ENCODE data around the gene SLC6A5.

SLC6A5 gene

GRCh38 chr11:20584093-20584774 is 15.2 kb upstream of the SLC6A5 start:
- no peak for DNase-seq (ENCODE audit: low spot score in 2 of 2)
- in situ Hi-C loops (cut with MboI; ENCODE audit: low sequenced_read_pairs): no loop called here

GRCh38 chr11:20589796-20590195 is 9.6 kb upstream of the SLC6A5 start:
- Histone ChIP-seq H3K36me3 (replicated peaks) (no peaks in the 10 kb centered on the region), H3K4me3 (no peak overlapping the region), H3K9me3 (no peaks in the 10 kb centered on the region), H3K4me1 (no peaks in the 10 kb centered on the region), H3K27me3 (ENCODE audit: low read depth) (peaks cover 7% of the 10 kb centered on the region)
- DNase-seq (ENCODE audit: low spot score in 2 of 2): no peak
- in situ Hi-C loops (cut with MboI; ENCODE audit: low sequenced_read_pairs): no loop called here

More at GRCh38 chr11:20584093-20584774, 15.2 kb upstream of the SLC6A5 start:
- no peaks in the 10 kb centered on the region for H3K9me3 ChIP-seq
- no peaks in the 10 kb centered on the region for H3K27me3 ChIP-seq (ENCODE audit: low read depth)
- no peaks in the 10 kb centered on the region for H3K36me3 ChIP-seq (replicated peaks)
- no peak overlapping the region for H3K4me3 ChIP-seq
- no peaks in the 10 kb centered on the region for H3K4me1 ChIP-seq

- Histone ChIP-seq H3K9me3 (no peaks in the 10 kb centered on the region), H3K4me1 (no peaks in the 10 kb centered on the region), H3K27me3 (ENCODE audit: low read depth) (peaks cover 7% of the 10 kb centered on the region), H3K4me3 (no peak overlapping the region), H3K36me3 (replicated peaks) (no peaks in the 10 kb centered on the region)
- DNase-seq (ENCODE audit: low spot score in 2 of 2): no peak
- in situ Hi-C loops (cut with MboI; ENCODE audit: low sequenced_read_pairs): no loop called here
These were observed 9.0 kb upstream of the SLC6A5 start for GRCh38 chr11:20590381-20590780.

GRCh38 chr11:20592741-20593140 is 6.7 kb upstream of the SLC6A5 start:
- Histone ChIP-seq H3K9me3 (no peaks in the 10 kb centered on the region), H3K36me3 (replicated peaks) (no peaks in the 10 kb centered on the region), H3K27me3 (ENCODE audit: low read depth) (peaks cover 10% of the 10 kb centered on the region), H3K4me1 (no peaks in the 10 kb centered on the region), H3K4me3 (no peak overlapping the region)
- in situ Hi-C loops (cut with MboI; ENCODE audit: low sequenced_read_pairs): no loop called here
- DNase-seq (ENCODE audit: low spot score in 2 of 2): no peak

DNA sequence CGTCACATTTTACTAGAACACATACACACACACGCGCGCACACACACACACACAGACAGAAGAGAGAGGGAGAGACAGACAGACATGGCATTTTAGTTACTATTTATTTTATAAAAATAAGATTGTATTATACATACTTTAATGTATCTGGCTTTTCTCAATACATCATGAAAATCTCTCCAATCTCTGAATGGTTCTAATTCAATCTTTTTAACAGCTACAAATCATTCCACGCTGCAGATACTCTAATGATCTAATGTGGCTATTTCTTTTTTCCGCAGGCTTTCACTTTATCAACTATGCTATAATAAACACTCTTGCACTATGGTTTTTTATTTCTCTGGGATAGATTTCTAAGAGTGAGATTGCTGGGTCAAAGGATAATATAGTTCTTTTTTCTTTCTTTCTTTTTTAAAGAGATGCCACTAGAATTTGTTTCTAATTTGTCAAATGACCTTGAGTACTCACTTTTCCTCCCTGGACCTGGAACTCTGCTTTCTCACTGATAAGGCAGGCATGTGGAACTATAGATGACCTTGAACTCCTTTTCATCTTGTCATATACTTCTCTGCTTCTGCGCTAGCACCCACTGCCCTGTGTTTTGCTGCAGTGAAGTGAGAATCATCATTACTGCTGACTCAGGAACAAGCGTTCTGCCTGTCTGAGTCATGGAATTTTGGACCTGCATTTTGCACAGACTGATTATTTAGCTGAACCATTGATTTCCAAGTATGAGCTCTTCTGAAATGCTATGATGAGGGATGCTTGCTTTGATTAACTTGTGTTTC is 4.9 kb upstream of the SLC6A5 start:
- in situ Hi-C loops (cut with MboI; ENCODE audit: low sequenced_read_pairs): no loop called here
- H3K27me3 ChIP-seq (ENCODE audit: low read depth): peaks cover 19% of the 10 kb centered on the region
- no peak for DNase-seq (ENCODE audit: low spot score in 2 of 2)

GRCh38 chr11:20595101-20595500 is 4.3 kb upstream of the SLC6A5 start:
- Histone ChIP-seq H3K9me3 (no peaks in the 10 kb centered on the region), H3K4me3 (no peak overlapping the region), H3K4me1 (no peaks in the 10 kb centered on the region), H3K36me3 (replicated peaks) (no peaks in the 10 kb centered on the region), H3K27me3 (ENCODE audit: low read depth) (peaks cover 24% of the 10 kb centered on the region)
- in situ Hi-C loops (cut with MboI; ENCODE audit: low sequenced_read_pairs): no loop called here
- DNase-seq (ENCODE audit: low spot score in 2 of 2): no peak

More for the DNA sequence above, 4.9 kb upstream of the SLC6A5 start:
- no peaks in the 10 kb centered on the region for H3K9me3 ChIP-seq
- no peaks in the 10 kb centered on the region for H3K36me3 ChIP-seq (replicated peaks)
- no peaks in the 10 kb centered on the region for H3K4me1 ChIP-seq
- H3K4me3 ChIP-seq: no peak overlapping the region

DNA sequence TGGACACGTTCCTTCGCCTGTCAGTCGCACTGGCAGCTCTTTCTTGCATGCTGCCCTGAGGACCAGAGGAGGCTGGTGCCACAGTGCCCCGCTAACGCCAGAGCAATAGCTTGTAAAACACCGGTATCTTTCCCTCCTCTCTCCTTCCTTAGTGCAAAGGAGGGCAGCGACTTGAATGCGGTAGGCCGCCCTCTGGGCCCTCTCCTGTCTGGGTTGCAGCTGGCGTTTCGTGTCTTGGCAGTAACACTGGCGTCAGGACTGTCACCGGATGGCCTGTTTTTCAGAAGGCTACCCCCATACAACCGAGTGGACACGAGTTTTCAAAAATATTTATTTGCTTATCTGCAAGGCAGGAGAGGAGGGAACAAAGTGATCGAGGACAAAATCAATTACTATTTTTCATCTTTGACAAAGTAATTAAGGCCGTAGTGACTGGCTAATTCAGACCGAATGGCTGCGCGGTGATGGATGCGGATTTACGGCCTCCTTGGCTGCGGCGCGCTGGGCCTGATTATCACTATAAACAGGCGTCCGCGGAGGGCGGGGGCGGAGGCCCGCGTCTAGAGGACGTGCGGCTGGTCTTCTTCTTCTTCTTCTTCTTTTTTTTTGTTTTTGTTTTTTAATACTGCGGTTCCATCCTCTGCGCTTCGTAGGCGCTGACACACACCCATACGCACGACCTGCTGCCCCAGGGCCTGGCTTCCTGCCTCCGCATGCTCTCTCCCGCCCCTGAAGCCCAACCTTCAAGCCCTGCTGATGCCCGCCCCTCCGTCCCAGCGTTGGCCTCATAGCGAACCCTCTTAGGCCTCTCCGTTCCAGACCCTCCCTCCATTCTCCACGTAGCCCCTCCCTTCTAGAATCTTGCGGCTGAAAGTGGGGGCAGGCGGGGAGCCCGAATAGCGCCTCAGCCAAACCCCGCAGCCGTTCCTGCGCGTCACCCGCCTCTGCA is 2.9 kb upstream of the SLC6A5 start:
- H3K4me3 ChIP-seq: no peak overlapping the region
- H3K27me3 ChIP-seq (ENCODE audit: low read depth): peaks cover 37% of the 10 kb centered on the region
- in situ Hi-C loops (cut with MboI; ENCODE audit: low sequenced_read_pairs): no loop called here
- H3K4me1 ChIP-seq: no peaks in the 10 kb centered on the region
- H3K9me3 ChIP-seq: no peaks in the 10 kb centered on the region
- no peaks in the 10 kb centered on the region for H3K36me3 ChIP-seq (replicated peaks)
- DNase-seq (ENCODE audit: low spot score in 2 of 2): no peak

DNA sequence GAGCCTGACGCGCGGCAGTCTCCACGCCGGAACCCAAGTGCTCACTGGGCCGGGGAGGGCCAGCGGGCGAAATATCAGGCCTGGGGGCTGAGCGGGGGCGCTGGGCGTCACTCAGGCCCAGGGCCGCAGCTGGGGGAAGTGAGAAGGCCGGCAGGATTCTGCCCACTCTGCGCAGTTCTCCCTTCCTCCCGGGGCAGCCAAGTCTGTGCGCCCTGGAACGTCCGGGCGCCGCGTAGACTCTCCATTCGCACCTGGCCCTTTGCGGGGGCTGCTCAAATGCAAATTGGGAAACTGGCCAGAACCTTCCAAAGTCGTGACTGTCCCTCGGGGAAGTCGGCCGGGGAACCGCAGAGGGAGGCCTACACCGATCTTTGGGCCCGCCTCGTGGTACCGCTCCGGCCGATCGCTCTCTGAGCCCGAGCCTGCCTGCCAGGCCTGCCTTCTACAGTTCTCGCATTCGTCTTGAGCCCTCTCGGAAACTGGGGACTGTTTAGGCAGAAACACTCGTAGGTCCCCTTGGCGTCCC is 2.2 kb upstream of the SLC6A5 start:
- no peak overlapping the region for H3K4me3 ChIP-seq
- no peak for DNase-seq (ENCODE audit: low spot score in 2 of 2)
- H3K4me1 ChIP-seq: no peaks in the 10 kb centered on the region
- H3K9me3 ChIP-seq: no peaks in the 10 kb centered on the region
- in situ Hi-C loops (cut with MboI; ENCODE audit: low sequenced_read_pairs): no loop called here
- no peaks in the 10 kb centered on the region for H3K36me3 ChIP-seq (replicated peaks)
- peaks cover 41% of the 10 kb centered on the region for H3K27me3 ChIP-seq (ENCODE audit: low read depth)

- no peak for DNase-seq (ENCODE audit: low spot score in 2 of 2)
- Histone ChIP-seq H3K36me3 (replicated peaks) (no peaks in the 10 kb centered on the region), H3K4me1 (no peaks in the 10 kb centered on the region), H3K4me3 (no peak overlapping the region), H3K27me3 (ENCODE audit: low read depth) (peaks cover 40% of the 10 kb centered on the region), H3K9me3 (no peaks in the 10 kb centered on the region)
- in situ Hi-C loops (cut with MboI; ENCODE audit: low sequenced_read_pairs): no loop called here
These were observed 1.5 kb upstream of the SLC6A5 start for GRCh38 chr11:20597680-20598484.

DNA sequence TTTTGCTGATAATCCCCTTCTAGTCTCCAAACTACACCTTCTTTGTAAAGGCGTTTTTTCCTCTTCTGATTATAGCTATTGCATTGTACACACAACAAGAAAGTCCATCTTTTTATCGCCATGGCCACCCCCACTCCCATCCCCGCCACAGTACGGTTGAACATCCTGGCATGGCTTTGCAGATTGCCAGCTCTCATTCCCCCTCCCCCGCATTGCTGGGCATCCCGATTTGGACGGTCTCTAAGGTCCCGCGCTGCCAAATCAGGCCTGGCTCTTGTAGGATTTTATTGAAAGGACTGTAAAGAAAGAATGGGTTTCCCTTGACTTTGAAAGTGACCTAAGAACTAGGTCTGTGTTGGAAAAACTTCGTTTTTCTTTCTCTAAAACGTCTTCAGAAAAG is 916 bp upstream of the SLC6A5 start:
- Histone ChIP-seq H3K4me1 (no peaks in the 10 kb centered on the region), H3K27me3 (ENCODE audit: low read depth) (peaks cover 42% of the 10 kb centered on the region), H3K4me3 (no peak overlapping the region), H3K9me3 (no peaks in the 10 kb centered on the region), H3K36me3 (replicated peaks) (no peaks in the 10 kb centered on the region)
- DNase-seq (ENCODE audit: low spot score in 2 of 2): no peak
- in situ Hi-C loops (cut with MboI; ENCODE audit: low sequenced_read_pairs): no loop called here

- Histone ChIP-seq H3K36me3 (replicated peaks) (no peaks in the 10 kb centered on the region), H3K4me1 (no peaks in the 10 kb centered on the region), H3K4me3 (no peak overlapping the region), H3K9me3 (no peaks in the 10 kb centered on the region), H3K27me3 (ENCODE audit: low read depth) (peaks cover 50% of the 10 kb centered on the region)
- no peak for DNase-seq (ENCODE audit: low spot score in 2 of 2)
- in situ Hi-C loops (cut with MboI; ENCODE audit: low sequenced_read_pairs): loop anchor here (25.0 kb wide), 2 partner anchors 238 to 463 kb away; partner anchors contain the start of gene HTATIP2
These were observed 575 bp downstream of the SLC6A5 start for GRCh38 chr11:20600020-20600346.

- DNase-seq (ENCODE audit: low spot score in 2 of 2): no peak
- in situ Hi-C loops (cut with MboI; ENCODE audit: low sequenced_read_pairs): loop anchor here (25.0 kb wide), 2 partner anchors 238 to 463 kb away; partner anchors contain the start of gene HTATIP2
- H3K4me3 ChIP-seq: no peak overlapping the region
- no peaks in the 10 kb centered on the region for H3K9me3 ChIP-seq
- H3K36me3 ChIP-seq (replicated peaks): no peaks in the 10 kb centered on the region
- peaks cover 53% of the 10 kb centered on the region for H3K27me3 ChIP-seq (ENCODE audit: low read depth)
- H3K4me1 ChIP-seq: no peaks in the 10 kb centered on the region
These were observed 1.1 kb downstream of the SLC6A5 start for GRCh38 chr11:20600551-20600950.

Measured in HAP-1 (cell line).